Endothelial cell of umbilical vein (primary cell): ENCODE data around the gene SH3RF3. TPM values are rescaled to one million over a fixed set of nuclear protein-coding genes. Genes with fewer than 3 reads are reported as not detected.
A peak's percentile ranks its signal among the peaks of the same experiment; 100 is the strongest.

Experiments used
- BruUV-seq: library from RNA; stranded (reverse); fragments of 400-500 nt; replicated peaks from 2 replicates; lab custom pipeline; 2021; lab: Mats Ljungman, UMichigan
- CTCF ChIA-PET: fragments of 300-600, 350-600 bp; sonication (Branson Sonifier 250); formaldehyde crosslinking; loops from one replicate; lab custom pipeline; 2021; ENCODE audit warnings: antibody characterized with exemption, inconsistent platforms; lab: Charles Lee
- POLR2A ChIA-PET: fragments of 300-600, 350-600 bp; sonication (Branson Sonifier 250); formaldehyde crosslinking; loops from one replicate; lab custom pipeline; 2021; ENCODE audit warnings: antibody characterized with exemption, inconsistent platforms; lab: Charles Lee
- DNase-seq: peaks from one replicate; pipeline ENCODE4 v3.0.0-alpha.2; 2011; ENCODE audit warnings: low read depth, low spot score
- FAIRE-seq: peaks from 2 replicates; lab custom pipeline; 2011; peaks lifted over from hg19 to GRCh38; lab: Jason Lieb, UNC
- H2AFZ ChIP-seq: 2 replicates; pipeline ENCODE4 v1.6.0; 2012; ENCODE audit warnings: low read depth, low read length, control low read depth, inconsistent platforms
- H3K27ac ChIP-seq: 2 replicates; pipeline ENCODE4 v1.5.1; 2011; ENCODE audit warnings: low read depth, mild to moderate bottlenecking, control low read depth, low read length, moderate library complexity; ENCODE audit not compliant: insufficient read depth
- H3K27me3 ChIP-seq, 2 experiments: 2 replicates each; pipeline versions ENCODE4 v1.6.0 to v1.6.1; 2011; ENCODE audit warnings: low read length in 2 of 2, mixed read lengths in 1 of 2; ENCODE audit not compliant: control insufficient read depth in 2 of 2, insufficient read depth in 2 of 2
- H3K36me3 ChIP-seq, 2 experiments: 2 replicates in 1 of 2; 3 replicates in 1 of 2; pipeline ENCODE4 v1.5.1; 2011; ENCODE audit warnings: low read length in 2 of 2, mild to moderate bottlenecking in 1 of 2, moderate library complexity in 1 of 2; ENCODE audit not compliant: control insufficient read depth in 2 of 2, insufficient read depth in 2 of 2; ENCODE audit errors: extremely low read depth in 1 of 2
- H3K4me1 ChIP-seq: 3 replicates; pipeline ENCODE4 v1.5.1; 2011; ENCODE audit warnings: mild to moderate bottlenecking, low read length; ENCODE audit not compliant: control insufficient read depth, insufficient read depth; ENCODE audit errors: extremely low read depth
- H3K4me2 ChIP-seq: 2 replicates; pipeline ENCODE4 v1.6.1; 2011; ENCODE audit warnings: low read length, control low read depth, mixed read lengths; ENCODE audit not compliant: insufficient read depth
- H3K4me3 ChIP-seq, 3 experiments: fragments of 200-600 bp in 1 of 3; sonication (generic), shearing (Covaris generic) in 1 of 3; replicated peaks in 1 of 3; 2 replicates each; pipeline ENCODE4 v1.5.1; 2011 to 2016; ENCODE audit warnings: control low read depth in 3 of 3, low read length in 3 of 3, mild to moderate bottlenecking in 2 of 3, inconsistent platforms in 1 of 3, low read depth in 1 of 3, moderate library complexity in 1 of 3; ENCODE audit not compliant: insufficient read depth in 1 of 3
- H3K79me2 ChIP-seq: 2 replicates; pipeline ENCODE4 v1.6.0; 2012; ENCODE audit warnings: low read length, inconsistent platforms; ENCODE audit not compliant: control insufficient read depth, insufficient read depth
- H3K9ac ChIP-seq: replicated peaks from 2 replicates; pipeline ENCODE3; 2011; ENCODE audit warnings: low read length, control low read depth; ENCODE audit not compliant: insufficient read depth; ENCODE audit errors: extremely low read depth
- H3K9me1 ChIP-seq: replicated peaks from 3 replicates; pipeline ENCODE4 v1.6.0; 2011; ENCODE audit warnings: mild to moderate bottlenecking, low read length; ENCODE audit not compliant: control insufficient read depth, insufficient read depth; ENCODE audit errors: extremely low read depth
- H3K9me3 ChIP-seq: replicated peaks from 2 replicates; pipeline ENCODE4 v1.5.1; 2012; ENCODE audit warnings: low read length, inconsistent platforms; ENCODE audit not compliant: control insufficient read depth, insufficient read depth
- H4K20me1 ChIP-seq: replicated peaks from 2 replicates; pipeline ENCODE3; 2011; ENCODE audit warnings: mild to moderate bottlenecking, low read length; ENCODE audit not compliant: control insufficient read depth, insufficient read depth; ENCODE audit errors: extremely low read depth
- EZH2 ChIP-seq: IDR thresholded peaks from 2 replicates; pipeline ENCODE4 v1.6.1; 2012; ENCODE audit warnings: borderline replicate concordance, low read depth, mild to moderate bottlenecking, moderate library complexity, low read length, inconsistent platforms; ENCODE audit not compliant: severe bottlenecking
- FOS ChIP-seq: IDR thresholded peaks from 2 replicates; pipeline ENCODE4 v1.6.1; 2011; ENCODE audit warnings: mild to moderate bottlenecking, low read length, moderate library complexity, borderline replicate concordance; ENCODE audit not compliant: insufficient read depth
- GATA2 ChIP-seq: IDR thresholded peaks from 2 replicates; pipeline ENCODE4 v1.7.0; 2011; ENCODE audit warnings: low read depth, mild to moderate bottlenecking, moderate library complexity, mixed read lengths, low read length; ENCODE audit not compliant: insufficient read length, insufficient read depth
- MYC ChIP-seq: IDR thresholded peaks from one replicate; pipeline ENCODE4 v1.6.1; 2011; ENCODE audit warnings: mild to moderate bottlenecking, low read depth, low read length
- POLR2A ChIP-seq: IDR thresholded peaks from 2 replicates; pipeline ENCODE4 v1.6.1; 2012; ENCODE audit warnings: low read depth, mild to moderate bottlenecking, control low read depth, low read length
- dilution Hi-C: fragments of 300-500 bp; cut with MboI; formaldehyde crosslinking; loops from one replicate; pipeline ENCODE4 v1.15.0; 2019; ENCODE audit warnings: low sequenced_read_pairs; ENCODE audit not compliant: extremely low pct_ligation_motif_present
- intact Hi-C: fragments of 100-400 bp; cut with micrococcal nuclease; formaldehyde crosslinking; loops from one replicate; pipeline ENCODE4 v1.10.0; 2022
- polyA plus RNA-seq, 4 experiments: library from polyadenylated mRNA; depleted of rRNA in 3 of 4; stranded (reverse) in 3 of 4; unstranded in 1 of 4; fragments of >200 nt; gene quantifications; 2 replicates each; pipeline versions ENCODE4 v1.2.1 to v1.2.3, GENCODE V29; 2011 to 2012; ENCODE audit warnings: missing spikeins in 1 of 4
- total RNA-seq: library from RNA; stranded (reverse); gene quantifications from 2 replicates; pipeline ENCODE4 v1.2.3, GENCODE V29; 2021

The SH3RF3 gene
- total and polyA plus RNA-seq, 2 donors (not counting 3 experiments of a cell fraction or from before 2014, with no cell fraction given): 3.8 to 14.7 TPM

- peak overlapping the region; percentile 49 for H3K9ac ChIP-seq
- peak overlapping the region; percentile 75 for H3K27ac ChIP-seq
- dilution Hi-C loops: no loop called here
- ChIA-PET POLR2A (no interaction called here), CTCF (interaction anchor here (0.6 to 1.1 kb wide), 2 partner anchors 18 to 23 kb away, joined by 3 to 5 read pairs; no protein-coding TSS in a partner anchor)
- H3K9me1 ChIP-seq: no peaks in the 10 kb centered on the region
- H3K79me2 ChIP-seq: no peaks in the 10 kb centered on the region
- H4K20me1 ChIP-seq: no peaks in the 10 kb centered on the region
- DNase-seq (peak; percentile 67), FAIRE-seq (peak; percentile 93)
- H3K9me3 ChIP-seq: no peaks in the 10 kb centered on the region
- peaks cover 33% of the 10 kb centered on the region for H3K4me1 ChIP-seq
- H3K4me3 ChIP-seq: no peak overlapping the region
- no TSS peak for BruUV-seq
- H3K36me3 ChIP-seq: no peaks in the 10 kb centered on the region
- peak overlapping the region; percentile 3 for H2AFZ ChIP-seq
- H3K27me3 ChIP-seq: no peaks in the 10 kb centered on the region
- TF ChIP-seq FOS (peak; percentile 27), GATA2 (no peak)
- H3K4me2 ChIP-seq: no peak overlapping the region
- intact Hi-C loops: loop anchor here (1.0 kb wide), 1 partner anchor 10 kb away; no protein-coding TSS in a partner anchor
Observed at GRCh38 chr2:109486711-109487535, 357.9 kb downstream of the SH3RF3 start.

- intact Hi-C loops: loop anchor here (1.0 kb wide), 1 partner anchor 10 kb away; no protein-coding TSS in a partner anchor
- DNase-seq: no peak
- H3K79me2 ChIP-seq: no peaks in the 10 kb centered on the region
- H3K27me3 ChIP-seq: no peaks in the 10 kb centered on the region
- no peaks in the 10 kb centered on the region for H3K9me3 ChIP-seq
- no TSS peak for BruUV-seq
- peak overlapping the region; percentile 75 for H3K27ac ChIP-seq
- no peak overlapping the region for H3K4me2 ChIP-seq
- dilution Hi-C loops: no loop called here
- H2AFZ ChIP-seq: peak overlapping the region; percentile 3
- no peaks in the 10 kb centered on the region for H3K9me1 ChIP-seq
- FAIRE-seq: no peak
- H3K4me1 ChIP-seq: peaks cover 27% of the 10 kb centered on the region
- H3K9ac ChIP-seq: peak overlapping the region; percentile 49
- H3K4me3 ChIP-seq: no peak overlapping the region
- CTCF ChIA-PET: interaction anchor here (1.1 kb wide), 1 partner anchor 23 kb away, joined by 5 read pairs; no protein-coding TSS in a partner anchor
- POLR2A ChIA-PET: no interaction called here
- H4K20me1 ChIP-seq: no peaks in the 10 kb centered on the region
- no peaks in the 10 kb centered on the region for H3K36me3 ChIP-seq
- TF ChIP-seq GATA2 (no peak), MYC (no peak), EZH2 (no peak), POLR2A (no peak)
Observed at GRCh38 chr2:109487536-109487869, 358.5 kb downstream of the SH3RF3 start.
